IMR-90 (cell line): ENCODE results near the gene CACNA1G. TPM values are rescaled to one million over a fixed set of nuclear protein-coding genes. Genes with fewer than 3 reads are reported as not detected.

Experiments
- ATAC-seq: fragments of 200-7000 bp; cut with Tn5 transposase; 2 replicates; pipeline ENCODE4 v1.9.1; 2020; ENCODE audit warnings: low read depth, mild to moderate bottlenecking, moderate library complexity
- BruUV-seq: library from RNA; stranded (reverse); fragments of 400-500 nt; replicated peaks from 2 replicates; lab custom pipeline; 2021; lab: Mats Ljungman, UMichigan
- CTCF ChIA-PET: fragments of 300-600 bp; formaldehyde crosslinking; extraction: SDS; loops from one replicate; lab custom pipeline; 2021; ENCODE audit warnings: antibody characterized with exemption; lab: Yijun Ruan, JAX
- POLR2A ChIA-PET: fragments of 300-600 bp; sonication (Branson Sonifier 250); formaldehyde crosslinking; loops from one replicate; lab custom pipeline; 2022; ENCODE audit warnings: antibody characterized with exemption; ENCODE audit not compliant: unreplicated experiment; lab: Charles Lee
- DNase-seq: peaks from one replicate; pipeline ENCODE4 v3.0.0; 2013
- H2AFZ ChIP-seq: replicated peaks from 2 replicates; pipeline ENCODE3; 2013; ENCODE audit warnings: low read length, mild to moderate bottlenecking; ENCODE audit not compliant: poor library complexity
- H2AK5ac ChIP-seq: 2 replicates; pipeline ENCODE4 v1.6.1; 2013; ENCODE audit warnings: low read depth, low read length, inconsistent platforms
- H2AK9ac ChIP-seq: replicated peaks from 2 replicates; pipeline ENCODE3; 2013; ENCODE audit warnings: mild to moderate bottlenecking, low read depth, low read length, moderate library complexity; ENCODE audit not compliant: poor library complexity
- H2BK120ac ChIP-seq: 2 replicates; pipeline ENCODE4 v1.6.1; 2013; ENCODE audit warnings: low read depth, low read length, inconsistent platforms
- H2BK15ac ChIP-seq: 3 replicates; pipeline ENCODE4 v1.6.1; 2013; ENCODE audit warnings: low read depth, low read length, inconsistent platforms
- H2BK20ac ChIP-seq: 2 replicates; pipeline ENCODE4 v1.6.1; 2013; ENCODE audit warnings: low read depth, mild to moderate bottlenecking, inconsistent platforms, low read length, moderate library complexity
- H2BK5ac ChIP-seq: 2 replicates; pipeline ENCODE4 v1.6.1; 2013; ENCODE audit warnings: mild to moderate bottlenecking, low read depth, low read length, inconsistent platforms; ENCODE audit not compliant: poor library complexity, severe bottlenecking
- H3K14ac ChIP-seq: replicated peaks from 2 replicates; pipeline ENCODE4 v1.6.1; 2013; ENCODE audit warnings: low read depth, low read length, inconsistent platforms
- H3K18ac ChIP-seq: 2 replicates; pipeline ENCODE4 v1.6.1; 2013; ENCODE audit warnings: low read depth, low read length, control low read depth
- H3K23ac ChIP-seq: 2 replicates; pipeline ENCODE4 v1.6.1; 2013; ENCODE audit warnings: low read depth, low read length, inconsistent platforms
- H3K27ac ChIP-seq: 2 replicates; pipeline ENCODE4 v1.5.1; 2013; ENCODE audit warnings: mild to moderate bottlenecking, control low read depth, low read length; ENCODE audit not compliant: insufficient read depth
- H3K27me3 ChIP-seq: 2 replicates; pipeline ENCODE4 v1.6.1; 2013; ENCODE audit warnings: low read length; ENCODE audit not compliant: control insufficient read depth, insufficient read depth
- H3K36me3 ChIP-seq: 2 replicates; pipeline ENCODE4 v1.6.1; 2013; ENCODE audit warnings: low read length, mixed read lengths; ENCODE audit not compliant: control insufficient read depth, insufficient read depth
- H3K4ac ChIP-seq: 2 replicates; pipeline ENCODE4 v1.6.1; 2013; ENCODE audit warnings: low read depth, low read length, inconsistent platforms
- H3K4me1 ChIP-seq: 2 replicates; pipeline ENCODE4 v1.6.1; 2013; ENCODE audit warnings: low read length, mixed read lengths; ENCODE audit not compliant: control insufficient read depth, insufficient read depth
- H3K4me2 ChIP-seq: 2 replicates; pipeline ENCODE4 v1.6.1; 2013; ENCODE audit warnings: low read depth, mild to moderate bottlenecking, control low read depth, low read length, moderate library complexity
- H3K4me3 ChIP-seq: 2 replicates; pipeline ENCODE4 v1.5.1; 2013; ENCODE audit warnings: low read depth, mild to moderate bottlenecking, control low read depth, low read length, moderate library complexity; ENCODE audit not compliant: insufficient read depth
- H3K56ac ChIP-seq: 2 replicates; pipeline ENCODE4 v1.6.1; 2013; ENCODE audit warnings: low read length, inconsistent platforms; ENCODE audit not compliant: insufficient read depth; ENCODE audit errors: extremely low read depth
- H3K79me1 ChIP-seq, 2 experiments: 2 replicates each; pipeline ENCODE4 v1.6.1; 2013; ENCODE audit warnings: low read length in 2 of 2, inconsistent platforms in 1 of 2, low read depth in 1 of 2
- H3K9ac ChIP-seq: 2 replicates; pipeline ENCODE4 v1.6.1; 2013; ENCODE audit warnings: low read depth, low read length, control low read depth
- H3K9me1 ChIP-seq: 2 replicates; pipeline ENCODE4 v1.6.1; 2013; ENCODE audit warnings: low read length, inconsistent platforms; ENCODE audit not compliant: insufficient read depth
- H3K9me3 ChIP-seq: 2 replicates; pipeline ENCODE4 v1.6.1; 2013; ENCODE audit warnings: low read length; ENCODE audit not compliant: control insufficient read depth, insufficient read depth
- H4K20me1 ChIP-seq: 2 replicates; pipeline ENCODE4 v1.6.1; 2013; ENCODE audit warnings: low read length, inconsistent platforms; ENCODE audit not compliant: insufficient read depth
- H4K5ac ChIP-seq: 2 replicates; pipeline ENCODE4 v1.6.1; 2013; ENCODE audit warnings: mild to moderate bottlenecking, low read depth, low read length, control low read depth
- H4K8ac ChIP-seq, 2 experiments: 2 replicates each; pipeline ENCODE4 v1.6.1; 2013; ENCODE audit warnings: low read depth in 2 of 2, low read length in 2 of 2, control low read depth in 1 of 2, inconsistent platforms in 1 of 2
- H4K91ac ChIP-seq: 2 replicates; pipeline ENCODE4 v1.6.1; 2013; ENCODE audit warnings: low read depth, low read length, inconsistent platforms; ENCODE audit not compliant: insufficient read depth
- CEBPB ChIP-seq: IDR thresholded peaks from 2 replicates; pipeline ENCODE4 v1.6.1; 2012; ENCODE audit warnings: low read depth, low read length, improper control_type of control experiment
- MAZ ChIP-seq: IDR thresholded peaks from 2 replicates; pipeline ENCODE4 v1.6.1; 2012; ENCODE audit warnings: low read depth, mild to moderate bottlenecking, low read length, improper control_type of control experiment, moderate library complexity, borderline replicate concordance
- NFE2L2 ChIP-seq: fragments of 150-350 bp; IDR thresholded peaks from 2 replicates; pipeline ENCODE4 v1.6.1; 2016; ENCODE audit warnings: low read depth, mild to moderate bottlenecking, low read length
- RCOR1 ChIP-seq: IDR thresholded peaks from 2 replicates; pipeline ENCODE4 v1.6.1; 2012; ENCODE audit warnings: mild to moderate bottlenecking, low read length, improper control_type of control experiment; ENCODE audit not compliant: insufficient replicate concordance
- WGBS, 2 experiments: methylation state at CpG; one replicate each; pipeline versions ENCODE4 v1.1.5 to v1.1.7; 2013; ENCODE audit warnings: missing lambda C conversion rate in 2 of 2; ENCODE audit not compliant: insufficient read length in 1 of 2; ENCODE audit errors: extremely low coverage in 2 of 2; 5-methylcytosine and 5-hydroxymethylcytosine counted together
- dilution Hi-C: fragments of 300-500 bp; cut with HindIII; formaldehyde crosslinking; loops from one replicate; pipeline ENCODE4 v1.14.3; 2018; ENCODE audit warnings: low sequenced_read_pairs; ENCODE audit not compliant: unreplicated experiment
- in situ Hi-C: fragments of 300-500 bp; cut with MboI; formaldehyde crosslinking; loops from 3 replicates; pipeline ENCODE4 v1.14.3; 2019; ENCODE audit warnings: low sequenced_read_pairs, inconsistent platforms, mixed read lengths
- intact Hi-C: fragments of 100-400 bp; cut with micrococcal nuclease; formaldehyde crosslinking; loops from 2 replicates; pipeline ENCODE4 v1.10.0; 2022
- polyA plus RNA-seq, 3 experiments: library from polyadenylated mRNA; depleted of rRNA; stranded (reverse); fragments of >200 nt; gene quantifications; 2 replicates each; pipeline ENCODE4 v1.2.3, GENCODE V29; 2012; ENCODE audit warnings: low replicate concordance in 1 of 3
- total RNA-seq: library from RNA; depleted of rRNA; stranded (reverse); fragments of >200 nt; gene quantifications from 2 replicates; pipeline ENCODE4 v1.2.3, GENCODE V29; 2012
- TF ChIP-seq, protein P1 (sequence below): fragments of 150-350 bp; IDR thresholded peaks from 2 replicates; pipeline ENCODE4 v1.6.1; 2017; ENCODE audit warnings: mild to moderate bottlenecking, antibody characterized with exemption, low read length, low read depth
- TF ChIP-seq, protein P2 (sequence below): conservative IDR thresholded peaks from 2 replicates; pipeline ENCODE4 v1.5.1; 2012; ENCODE audit warnings: mild to moderate bottlenecking, low read depth, low read length, improper control_type of control experiment

Gene CACNA1G
- total and polyA plus RNA-seq, 2 of the 4 experiments (the other 2 are of a cell fraction): under 0.01 to 0.03 TPM

DNA sequence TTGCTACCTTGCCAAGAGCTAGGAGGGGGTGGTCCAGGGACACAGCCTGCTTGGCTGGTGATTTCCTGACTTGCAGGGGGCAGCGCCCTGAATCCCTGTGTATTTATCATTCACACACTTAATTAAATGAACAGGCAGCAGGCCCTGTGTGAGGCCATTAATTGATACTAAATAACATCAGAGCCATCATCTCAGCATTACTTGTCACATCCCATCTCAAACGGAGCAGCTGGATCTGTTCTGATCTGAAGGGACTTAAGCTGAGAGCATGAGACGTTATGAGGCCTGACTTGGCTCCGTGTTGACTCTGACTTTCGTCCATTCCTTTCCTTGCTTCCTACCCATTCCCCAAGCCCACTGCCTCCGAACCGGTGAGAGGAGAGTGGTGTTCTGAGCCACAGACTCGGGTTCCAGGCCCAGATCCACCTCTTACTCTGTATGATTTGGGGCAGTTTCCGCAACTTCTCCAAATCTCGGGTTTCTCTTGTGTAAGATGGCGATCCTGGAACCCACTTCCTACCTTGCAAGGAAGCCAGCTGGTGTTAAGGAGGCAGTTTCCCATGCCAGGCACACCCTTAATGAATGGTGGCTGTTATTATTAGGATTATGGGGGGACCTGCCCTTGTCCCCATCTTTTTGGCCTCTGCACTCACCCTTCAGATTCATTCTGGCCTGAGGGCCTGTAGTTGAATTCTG, 33.8 kb downstream of the CACNA1G start:
- H4K20me1 ChIP-seq: no peaks in the 10 kb centered on the region
- H3K36me3 ChIP-seq: no peaks in the 10 kb centered on the region
- dilution Hi-C loops: no loop called here
- H2BK20ac ChIP-seq: no peak overlapping the region
- no peak overlapping the region for H3K18ac ChIP-seq
- in situ Hi-C loops: no loop called here
- TF ChIP-seq MAZ (no peak), NFE2L2 (no peak), RCOR1 (no peak), CEBPB (no peak)
- TF ChIP-seq, protein P1, sequence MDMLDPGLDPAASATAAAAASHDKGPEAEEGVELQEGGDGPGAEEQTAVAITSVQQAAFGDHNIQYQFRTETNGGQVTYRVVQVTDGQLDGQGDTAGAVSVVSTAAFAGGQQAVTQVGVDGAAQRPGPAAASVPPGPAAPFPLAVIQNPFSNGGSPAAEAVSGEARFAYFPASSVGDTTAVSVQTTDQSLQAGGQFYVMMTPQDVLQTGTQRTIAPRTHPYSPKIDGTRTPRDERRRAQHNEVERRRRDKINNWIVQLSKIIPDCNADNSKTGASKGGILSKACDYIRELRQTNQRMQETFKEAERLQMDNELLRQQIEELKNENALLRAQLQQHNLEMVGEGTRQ: no peak
- TF ChIP-seq, protein P2, sequence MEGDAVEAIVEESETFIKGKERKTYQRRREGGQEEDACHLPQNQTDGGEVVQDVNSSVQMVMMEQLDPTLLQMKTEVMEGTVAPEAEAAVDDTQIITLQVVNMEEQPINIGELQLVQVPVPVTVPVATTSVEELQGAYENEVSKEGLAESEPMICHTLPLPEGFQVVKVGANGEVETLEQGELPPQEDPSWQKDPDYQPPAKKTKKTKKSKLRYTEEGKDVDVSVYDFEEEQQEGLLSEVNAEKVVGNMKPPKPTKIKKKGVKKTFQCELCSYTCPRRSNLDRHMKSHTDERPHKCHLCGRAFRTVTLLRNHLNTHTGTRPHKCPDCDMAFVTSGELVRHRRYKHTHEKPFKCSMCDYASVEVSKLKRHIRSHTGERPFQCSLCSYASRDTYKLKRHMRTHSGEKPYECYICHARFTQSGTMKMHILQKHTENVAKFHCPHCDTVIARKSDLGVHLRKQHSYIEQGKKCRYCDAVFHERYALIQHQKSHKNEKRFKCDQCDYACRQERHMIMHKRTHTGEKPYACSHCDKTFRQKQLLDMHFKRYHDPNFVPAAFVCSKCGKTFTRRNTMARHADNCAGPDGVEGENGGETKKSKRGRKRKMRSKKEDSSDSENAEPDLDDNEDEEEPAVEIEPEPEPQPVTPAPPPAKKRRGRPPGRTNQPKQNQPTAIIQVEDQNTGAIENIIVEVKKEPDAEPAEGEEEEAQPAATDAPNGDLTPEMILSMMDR: no peak
- H3K79me1 ChIP-seq: no peaks in the 10 kb centered on the region
- BruUV-seq: no TSS peak
- no peak overlapping the region for H4K5ac ChIP-seq
- no peak overlapping the region for H2BK5ac ChIP-seq
- H3K9ac ChIP-seq: no peak overlapping the region
- no peaks in the 10 kb centered on the region for H3K9me3 ChIP-seq
- H2AK5ac ChIP-seq: no peak overlapping the region
- H3K56ac ChIP-seq: no peak overlapping the region
- intact Hi-C loops: no loop called here
- no peak overlapping the region for H3K4me2 ChIP-seq
- no peak overlapping the region for H3K27ac ChIP-seq
- no peak overlapping the region for H4K8ac ChIP-seq
- 0 out of 2 replicates have a peak, but pooled peaks cover 5% of the 10 kb centered on the region for H3K9me1 ChIP-seq
- ATAC-seq (no peak), DNase-seq (no peak)
- H3K4me1 ChIP-seq: no peaks in the 10 kb centered on the region; the same call in 1 of the 2 replicates
- H3K4me3 ChIP-seq: no peak overlapping the region
- WGBS, 2 experiments: 60% methylated on average over 4 of the region's 11 CpGs; no CpG with 5 or more reads in 1 of the 2 experiments
- peaks cover 26% of the 10 kb centered on the region; the same call in 1 of the 2 replicates for H3K27me3 ChIP-seq
- CTCF ChIA-PET: no interaction called here
- H3K14ac ChIP-seq: no peak overlapping the region
- no peak overlapping the region for H2AFZ ChIP-seq
- no peak overlapping the region for H3K23ac ChIP-seq
- H4K91ac ChIP-seq: no peak overlapping the region
- POLR2A ChIA-PET: no interaction called here
- H2BK15ac ChIP-seq: no peak overlapping the region
- no peak overlapping the region for H2AK9ac ChIP-seq
- no peak overlapping the region for H2BK120ac ChIP-seq
- H3K4ac ChIP-seq: no peak overlapping the region
